Fibroblast of the aortic adventitia (primary cell): ENCODE results near the gene MARK2. TPM values are rescaled to one million over a fixed set of nuclear protein-coding genes. Genes with fewer than 3 reads are reported as not detected.

ENCODE experiments used
- DNase-seq: peaks from one replicate; pipeline ENCODE4 v3.0.0-alpha.2; 2010; ENCODE audit warnings: low read depth
- H3K4me3 ChIP-seq: 2 replicates; pipeline ENCODE4 v1.5.1; 2011; ENCODE audit warnings: low read depth, mild to moderate bottlenecking, control low read depth, low read length, moderate library complexity
- CTCF ChIP-seq: IDR thresholded peaks from 2 replicates; pipeline ENCODE4 v1.5.1; 2011; ENCODE audit warnings: mild to moderate bottlenecking, low read length, control low read depth, inconsistent platforms; ENCODE audit not compliant: insufficient read depth
- total RNA-seq: library from RNA; depleted of rRNA; stranded (reverse); fragments of >200 nt; gene quantifications from 2 replicates; pipeline ENCODE4 v1.2.3, GENCODE V29; 2012; ENCODE audit warnings: low replicate concordance

The MARK2 gene
- total RNA-seq, 1 donor = 12.7 TPM

GRCh38 chr11:63837027-63837688, 1.8 kb upstream of the MARK2 start:
- DNase-seq = peak; percentile 80
- no peak overlapping the region for H3K4me3 ChIP-seq
- TF ChIP-seq CTCF = peak; percentile 85

DNA sequence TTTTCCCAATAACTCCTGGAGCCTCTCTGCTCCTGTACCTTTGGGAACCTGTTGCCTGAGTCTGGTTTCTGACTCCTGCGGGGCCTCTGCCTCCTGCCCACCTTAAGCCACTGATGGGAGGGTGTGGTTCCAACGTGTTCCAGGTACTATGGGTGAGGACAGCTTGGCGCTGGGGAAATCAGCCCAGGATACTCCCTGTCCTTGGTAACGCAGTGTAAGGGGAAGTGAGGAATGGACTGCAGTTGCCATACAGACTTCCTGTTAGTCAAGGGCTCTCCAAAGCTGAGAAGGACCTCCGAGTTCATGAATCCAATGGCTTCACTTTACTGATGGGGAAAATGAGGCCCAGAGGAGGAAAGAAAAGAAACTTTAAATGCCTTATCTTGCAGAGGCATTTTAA, 1.2 kb upstream of the MARK2 start:
- TF ChIP-seq CTCF = no peak
- no peak for DNase-seq
- H3K4me3 ChIP-seq = no peak overlapping the region

DNA sequence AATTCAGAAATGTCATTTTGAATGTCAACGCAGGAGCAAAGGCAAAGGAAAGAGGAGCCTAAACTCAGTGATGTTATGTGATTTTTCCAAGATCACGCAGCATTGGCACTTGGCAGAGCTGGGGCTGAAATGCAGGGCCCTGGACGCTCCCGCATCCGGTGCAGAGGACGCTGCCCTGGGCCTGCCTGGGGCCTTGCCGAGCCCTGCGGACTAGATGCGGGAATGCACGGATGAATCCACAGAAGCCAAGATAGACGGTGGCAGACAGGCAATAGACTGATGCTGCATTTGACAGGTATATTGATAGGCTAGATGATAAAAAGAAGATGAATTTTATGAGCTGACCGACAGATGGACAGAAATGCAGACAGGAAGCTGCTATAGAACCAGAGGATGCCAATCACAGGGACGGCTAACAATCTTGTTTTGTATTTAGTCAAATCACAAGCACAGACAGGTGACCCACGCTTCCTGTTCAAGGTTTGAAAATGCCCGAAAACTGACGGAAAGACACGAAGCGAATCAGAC, 696 bp upstream of the MARK2 start:
- DNase-seq = no peak
- H3K4me3 ChIP-seq = peak overlapping the region; percentile 51
- no peak for TF ChIP-seq CTCF

- no peak for TF ChIP-seq CTCF
- peak overlapping the region; percentile 95 for H3K4me3 ChIP-seq
- no peak for DNase-seq
Observed at GRCh38 chr11:63839508-63840355, 822 bp downstream of the MARK2 start.

DNA sequence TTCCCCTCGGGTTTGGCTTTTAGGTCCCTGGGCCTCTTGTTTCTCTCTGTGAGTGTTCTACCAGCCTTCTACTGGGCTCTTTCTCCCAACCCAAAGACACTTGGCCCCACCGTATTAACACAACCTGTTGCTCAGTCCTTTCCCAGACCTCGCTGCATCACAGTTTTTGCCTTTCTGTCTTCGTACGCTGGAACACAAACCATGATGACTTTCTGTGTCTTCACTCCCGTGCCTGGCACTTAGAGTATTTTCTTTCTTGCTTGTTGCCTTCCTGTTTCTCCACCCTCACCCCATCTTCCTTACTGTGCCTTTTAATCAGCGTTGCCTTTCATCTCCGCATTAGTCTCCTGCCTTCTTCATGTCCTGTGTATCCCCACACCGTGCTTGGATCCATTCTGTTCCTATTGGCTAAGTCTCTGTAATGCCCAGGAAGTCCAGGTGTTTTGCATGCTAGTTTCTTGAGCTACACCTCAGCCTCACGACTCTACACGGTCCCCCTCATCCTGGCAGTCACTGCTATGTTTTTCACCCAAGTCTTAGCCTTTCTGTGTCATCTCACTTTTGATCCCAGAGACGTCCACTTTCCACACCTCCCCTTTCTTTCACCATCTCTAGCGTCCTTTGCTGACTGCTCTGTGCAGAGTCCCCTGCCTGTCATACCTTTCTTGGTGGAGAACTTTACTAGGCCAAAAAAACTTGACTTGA, 1.6 kb downstream of the MARK2 start:
- no peak for TF ChIP-seq CTCF
- DNase-seq = peak; percentile 9
- H3K4me3 ChIP-seq = peak overlapping the region; percentile 95

- peak overlapping the region; percentile 95 for H3K4me3 ChIP-seq
- TF ChIP-seq CTCF = no peak
- peak; percentile 20 for DNase-seq
Observed at GRCh38 chr11:63841554-63841953, 2.6 kb downstream of the MARK2 start.
